IMR-90 (cell line): ENCODE data around the gene UPK1B.

ENCODE experiments used
- CTCF ChIP-seq: conservative IDR thresholded peaks from 2 replicates; pipeline ENCODE4 v1.5.1; 2012; ENCODE audit warnings: mild to moderate bottlenecking, low read depth, low read length, improper control_type of control experiment
- ELK1 ChIP-seq: fragments of 150-350 bp; IDR thresholded peaks from 2 replicates; pipeline ENCODE4 v1.6.1; 2016; ENCODE audit warnings: low read depth, mild to moderate bottlenecking, low read length, moderate library complexity, borderline replicate concordance
- MXI1 ChIP-seq: IDR thresholded peaks from 2 replicates; pipeline ENCODE4 v1.6.1; 2012; ENCODE audit warnings: low read depth, mild to moderate bottlenecking, low read length, moderate library complexity, borderline replicate concordance
- SMC3 ChIP-seq: fragments of 150-350 bp; IDR thresholded peaks from 2 replicates; pipeline ENCODE4 v1.6.1; 2016; ENCODE audit warnings: low read depth, mild to moderate bottlenecking, antibody characterized with exemption, low read length, moderate library complexity
- TF ChIP-seq, protein P1 (sequence below): fragments of 150-350 bp; IDR thresholded peaks from 2 replicates; pipeline ENCODE4 v1.6.1; 2017; ENCODE audit warnings: mild to moderate bottlenecking, antibody characterized with exemption, low read length, low read depth

- TF ChIP-seq CTCF (no peak; the same call in 1 of the 2 replicates), MXI1 (no peak), SMC3 (no peak), ELK1 (no peak)
- TF ChIP-seq, protein P1, sequence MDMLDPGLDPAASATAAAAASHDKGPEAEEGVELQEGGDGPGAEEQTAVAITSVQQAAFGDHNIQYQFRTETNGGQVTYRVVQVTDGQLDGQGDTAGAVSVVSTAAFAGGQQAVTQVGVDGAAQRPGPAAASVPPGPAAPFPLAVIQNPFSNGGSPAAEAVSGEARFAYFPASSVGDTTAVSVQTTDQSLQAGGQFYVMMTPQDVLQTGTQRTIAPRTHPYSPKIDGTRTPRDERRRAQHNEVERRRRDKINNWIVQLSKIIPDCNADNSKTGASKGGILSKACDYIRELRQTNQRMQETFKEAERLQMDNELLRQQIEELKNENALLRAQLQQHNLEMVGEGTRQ, result no peak
These were observed 33.5 kb downstream of the UPK1B start for GRCh38 chr3:119206611-119207511.
